SK-N-SH treated with all-trans-retinoic acid at 6 μM for 48 hours (cell line): Measurements from ENCODE around the gene SEMA5B.
A peak's percentile ranks its signal among the peaks of the same experiment; 100 is the strongest.

Experiments
- ATAC-seq: fragments of 200-7000 bp; cut with Tn5 transposase; 3 replicates; pipeline ENCODE4 v1.9.1; 2020; ENCODE audit warnings: mild to moderate bottlenecking, moderate library complexity
- BACH2 ChIP-seq: fragments of 250-450 bp; sonication (Bioruptor Pico); IDR thresholded peaks from 2 replicates; pipeline ENCODE4 v1.9.0; 2021; ENCODE audit warnings: mild to moderate bottlenecking, borderline replicate concordance
- CSDC2 ChIP-seq: fragments of 250-450 bp; sonication (Bioruptor Pico); IDR thresholded peaks from 2 replicates; pipeline ENCODE4 v1.5.0; 2020; ENCODE audit warnings: mild to moderate bottlenecking, moderate library complexity
- CSRNP3 ChIP-seq: fragments of 250-450 bp; sonication (Bioruptor Pico); IDR thresholded peaks from 2 replicates; pipeline ENCODE4 v1.5.1; 2021; ENCODE audit warnings: mild to moderate bottlenecking, moderate library complexity
- ESRRG ChIP-seq: fragments of 250-450 bp; sonication (Bioruptor Pico); IDR thresholded peaks from 2 replicates; pipeline ENCODE4 v1.6.1; 2021; ENCODE audit warnings: mild to moderate bottlenecking
- GLIS3 ChIP-seq: fragments of 250-450 bp; sonication (Bioruptor Pico); IDR thresholded peaks from 2 replicates; pipeline ENCODE4 v1.5.0; 2020; ENCODE audit warnings: mild to moderate bottlenecking, moderate library complexity
- ISL1 ChIP-seq: fragments of 250-450 bp; sonication (Bioruptor Pico); IDR thresholded peaks from 2 replicates; pipeline ENCODE4 v2.1.2; 2022; ENCODE audit warnings: mild to moderate bottlenecking, moderate library complexity
- OSR1 ChIP-seq: fragments of 250-450 bp; sonication (Bioruptor Pico); IDR thresholded peaks from 2 replicates; pipeline ENCODE4 v1.8.0; 2022; ENCODE audit warnings: moderate library complexity, mild to moderate bottlenecking, inconsistent platforms
- PPARA ChIP-seq: fragments of 250-450 bp; sonication (Bioruptor Pico); IDR thresholded peaks from 2 replicates; pipeline ENCODE4 v1.5.0; 2020; ENCODE audit warnings: mild to moderate bottlenecking, borderline replicate concordance
- RARB ChIP-seq: fragments of 250-450 bp; sonication (Bioruptor Pico); IDR thresholded peaks from 2 replicates; pipeline ENCODE4 v1.8.0; 2021; ENCODE audit warnings: mild to moderate bottlenecking, moderate library complexity
- SNAI2 ChIP-seq: fragments of 250-450 bp; sonication (Bioruptor Pico); IDR thresholded peaks from 2 replicates; pipeline ENCODE4 v1.5.0; 2020; ENCODE audit warnings: mild to moderate bottlenecking, moderate library complexity
- TCF4 ChIP-seq: fragments of 250-450 bp; sonication (Bioruptor Pico); IDR thresholded peaks from 2 replicates; pipeline ENCODE4 v1.8.0; 2021; ENCODE audit warnings: mild to moderate bottlenecking, moderate library complexity, borderline replicate concordance
- TOX ChIP-seq: fragments of 250-450 bp; sonication (Bioruptor Pico); IDR thresholded peaks from 2 replicates; pipeline ENCODE4 v1.8.0; 2021; ENCODE audit warnings: mild to moderate bottlenecking, moderate library complexity, borderline replicate concordance
- ZC3H10 ChIP-seq: fragments of 250-450 bp; sonication (Bioruptor Pico); IDR thresholded peaks from 2 replicates; pipeline ENCODE4 v1.5.1; 2021; ENCODE audit warnings: mild to moderate bottlenecking, moderate library complexity
- ZFP3 ChIP-seq: fragments of 250-450 bp; sonication (Bioruptor Pico); IDR thresholded peaks from 2 replicates; pipeline ENCODE4 v1.5.0; 2020; ENCODE audit warnings: mild to moderate bottlenecking, moderate library complexity
- ZFP30 ChIP-seq: fragments of 450-650 bp; formaldehyde crosslinking; IDR thresholded peaks from 2 replicates; pipeline ENCODE4 v1.5.0; 2022; ENCODE audit warnings: mild to moderate bottlenecking, moderate library complexity
- ZNF565 ChIP-seq: fragments of 450-650 bp; formaldehyde crosslinking; conservative IDR thresholded peaks from 2 replicates; pipeline ENCODE4 v1.5.0; 2020; ENCODE audit warnings: low read depth, mild to moderate bottlenecking, moderate library complexity
- ZNF70 ChIP-seq: fragments of 450-650 bp; formaldehyde crosslinking; IDR thresholded peaks from 2 replicates; pipeline ENCODE4 v1.5.0; 2020; ENCODE audit warnings: mild to moderate bottlenecking, moderate library complexity
- ZNF8 ChIP-seq: fragments of 450-650 bp; formaldehyde crosslinking; IDR thresholded peaks from 2 replicates; pipeline ENCODE4 v1.5.0; 2020; ENCODE audit warnings: mild to moderate bottlenecking, moderate library complexity
- TF ChIP-seq, protein P1 (sequence below): fragments of 250-450 bp; sonication (Bioruptor Pico); IDR thresholded peaks from 2 replicates; pipeline ENCODE4 v1.5.0; 2020; ENCODE audit warnings: mild to moderate bottlenecking, moderate library complexity
- TF ChIP-seq, protein P2 (sequence below): fragments of 250-450 bp; sonication (Bioruptor Pico); IDR thresholded peaks from 2 replicates; pipeline ENCODE4 v1.8.0; 2020; ENCODE audit warnings: mild to moderate bottlenecking, moderate library complexity, borderline replicate concordance
- TF ChIP-seq, protein P3 (sequence below): fragments of 250-450 bp; sonication (Bioruptor Pico); IDR thresholded peaks from 2 replicates; pipeline ENCODE4 v1.5.1; 2020; ENCODE audit warnings: low read depth, mild to moderate bottlenecking, moderate library complexity

SEMA5B gene

GRCh38 chr3:122975163-122975923 lies 52.2 kb downstream of the SEMA5B start:
- TF ChIP-seq ZNF8 (CRISPR knock-in tag) (peak; percentile 50; the same call in 1 of the 2 replicates), TCF4 (CRISPR knock-in tag) (peak; percentile 92; the same call in 1 of the 2 replicates), PPARA (CRISPR knock-in tag) (no peak), CSRNP3 (CRISPR knock-in tag) (0 out of 2 replicates have a peak, but pooled peaks have one; percentile 58), ISL1 (CRISPR knock-in tag) (peak; percentile 89)
- ATAC-seq: peak; percentile 80

DNA sequence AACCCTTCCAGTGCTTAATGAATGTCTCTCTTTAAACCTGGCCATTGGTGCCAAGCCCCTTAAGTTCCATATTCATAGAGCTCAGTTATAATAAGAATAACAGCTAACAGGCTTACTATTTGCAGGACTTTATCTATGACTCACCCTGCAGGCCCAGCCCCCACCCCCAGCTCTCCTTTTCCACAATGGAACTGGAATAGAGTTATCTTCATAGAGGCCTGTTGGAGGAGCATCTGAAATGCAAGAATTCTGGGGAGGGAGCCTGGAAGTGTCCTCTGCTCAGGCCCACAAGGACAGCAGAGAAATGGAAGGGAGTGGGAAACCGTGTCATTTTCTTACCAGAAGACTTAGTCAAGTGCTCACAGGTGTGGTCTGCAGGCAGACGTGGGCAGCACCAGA lies 52.8 kb downstream of the SEMA5B start:
- TF ChIP-seq ISL1 (CRISPR knock-in tag) (no peak), ZNF8 (CRISPR knock-in tag) (no peak), ZFP3 (CRISPR knock-in tag) (no peak), RARB (CRISPR knock-in tag) (no peak), CSRNP3 (CRISPR knock-in tag) (no peak), ZC3H10 (CRISPR knock-in tag) (no peak), ZFP30 (CRISPR knock-in tag) (no peak), CSDC2 (CRISPR knock-in tag) (no peak), BACH2 (CRISPR knock-in tag) (no peak), TOX (no peak), ESRRG (CRISPR knock-in tag) (no peak), ZNF565 (CRISPR knock-in tag) (no peak), PPARA (CRISPR knock-in tag) (no peak), ZNF70 (CRISPR knock-in tag) (no peak), GLIS3 (no peak), OSR1 (CRISPR knock-in tag) (no peak), SNAI2 (no peak)
- TF ChIP-seq, protein P1, sequence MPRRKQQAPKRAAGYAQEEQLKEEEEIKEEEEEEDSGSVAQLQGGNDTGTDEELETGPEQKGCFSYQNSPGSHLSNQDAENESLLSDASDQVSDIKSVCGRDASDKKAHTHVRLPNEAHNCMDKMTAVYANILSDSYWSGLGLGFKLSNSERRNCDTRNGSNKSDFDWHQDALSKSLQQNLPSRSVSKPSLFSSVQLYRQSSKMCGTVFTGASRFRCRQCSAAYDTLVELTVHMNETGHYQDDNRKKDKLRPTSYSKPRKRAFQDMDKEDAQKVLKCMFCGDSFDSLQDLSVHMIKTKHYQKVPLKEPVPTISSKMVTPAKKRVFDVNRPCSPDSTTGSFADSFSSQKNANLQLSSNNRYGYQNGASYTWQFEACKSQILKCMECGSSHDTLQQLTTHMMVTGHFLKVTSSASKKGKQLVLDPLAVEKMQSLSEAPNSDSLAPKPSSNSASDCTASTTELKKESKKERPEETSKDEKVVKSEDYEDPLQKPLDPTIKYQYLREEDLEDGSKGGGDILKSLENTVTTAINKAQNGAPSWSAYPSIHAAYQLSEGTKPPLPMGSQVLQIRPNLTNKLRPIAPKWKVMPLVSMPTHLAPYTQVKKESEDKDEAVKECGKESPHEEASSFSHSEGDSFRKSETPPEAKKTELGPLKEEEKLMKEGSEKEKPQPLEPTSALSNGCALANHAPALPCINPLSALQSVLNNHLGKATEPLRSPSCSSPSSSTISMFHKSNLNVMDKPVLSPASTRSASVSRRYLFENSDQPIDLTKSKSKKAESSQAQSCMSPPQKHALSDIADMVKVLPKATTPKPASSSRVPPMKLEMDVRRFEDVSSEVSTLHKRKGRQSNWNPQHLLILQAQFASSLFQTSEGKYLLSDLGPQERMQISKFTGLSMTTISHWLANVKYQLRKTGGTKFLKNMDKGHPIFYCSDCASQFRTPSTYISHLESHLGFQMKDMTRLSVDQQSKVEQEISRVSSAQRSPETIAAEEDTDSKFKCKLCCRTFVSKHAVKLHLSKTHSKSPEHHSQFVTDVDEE: no peak
- TF ChIP-seq, protein P2, sequence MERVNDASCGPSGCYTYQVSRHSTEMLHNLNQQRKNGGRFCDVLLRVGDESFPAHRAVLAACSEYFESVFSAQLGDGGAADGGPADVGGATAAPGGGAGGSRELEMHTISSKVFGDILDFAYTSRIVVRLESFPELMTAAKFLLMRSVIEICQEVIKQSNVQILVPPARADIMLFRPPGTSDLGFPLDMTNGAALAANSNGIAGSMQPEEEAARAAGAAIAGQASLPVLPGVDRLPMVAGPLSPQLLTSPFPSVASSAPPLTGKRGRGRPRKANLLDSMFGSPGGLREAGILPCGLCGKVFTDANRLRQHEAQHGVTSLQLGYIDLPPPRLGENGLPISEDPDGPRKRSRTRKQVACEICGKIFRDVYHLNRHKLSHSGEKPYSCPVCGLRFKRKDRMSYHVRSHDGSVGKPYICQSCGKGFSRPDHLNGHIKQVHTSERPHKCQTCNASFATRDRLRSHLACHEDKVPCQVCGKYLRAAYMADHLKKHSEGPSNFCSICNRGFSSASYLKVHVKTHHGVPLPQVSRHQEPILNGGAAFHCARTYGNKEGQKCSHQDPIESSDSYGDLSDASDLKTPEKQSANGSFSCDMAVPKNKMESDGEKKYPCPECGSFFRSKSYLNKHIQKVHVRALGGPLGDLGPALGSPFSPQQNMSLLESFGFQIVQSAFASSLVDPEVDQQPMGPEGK (CRISPR knock-in tag): no peak; the same call in 1 of the 2 replicates
- TF ChIP-seq, protein P3, sequence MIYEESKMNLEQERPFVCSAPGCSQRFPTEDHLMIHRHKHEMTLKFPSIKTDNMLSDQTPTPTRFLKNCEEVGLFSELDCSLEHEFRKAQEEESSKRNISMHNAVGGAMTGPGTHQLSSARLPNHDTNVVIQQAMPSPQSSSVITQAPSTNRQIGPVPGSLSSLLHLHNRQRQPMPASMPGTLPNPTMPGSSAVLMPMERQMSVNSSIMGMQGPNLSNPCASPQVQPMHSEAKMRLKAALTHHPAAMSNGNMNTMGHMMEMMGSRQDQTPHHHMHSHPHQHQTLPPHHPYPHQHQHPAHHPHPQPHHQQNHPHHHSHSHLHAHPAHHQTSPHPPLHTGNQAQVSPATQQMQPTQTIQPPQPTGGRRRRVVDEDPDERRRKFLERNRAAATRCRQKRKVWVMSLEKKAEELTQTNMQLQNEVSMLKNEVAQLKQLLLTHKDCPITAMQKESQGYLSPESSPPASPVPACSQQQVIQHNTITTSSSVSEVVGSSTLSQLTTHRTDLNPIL (CRISPR knock-in tag): no peak
- peak; percentile 68 for ATAC-seq
